ENCODE data around the gene VPS37D.
"Not testable (repeated sequence)": the region's sequence is repeated elsewhere in the genome, so short reads cannot be mapped to it uniquely, and the experiment has no call there.

Gene VPS37D

GRCh38 chr7:73652541-73652949 is 15.1 kb upstream of the VPS37D start:
- DNase-seq (ENCODE audit: low read depth, low spot score): no peak
- H3K4me3 ChIP-seq (ENCODE audit: low read depth, low read length): no peak overlapping the region
- in situ Hi-C loops (cut with HindIII; ENCODE audit: low sequenced_read_pairs): no loop called here
- TF ChIP-seq CTCF (IDR thresholded peaks at IDR 0.05; ENCODE audit: low read depth, low read length): no peak

- in situ Hi-C loops (cut with HindIII; ENCODE audit: low sequenced_read_pairs); H3K4me3 ChIP-seq (ENCODE audit: low read depth, low read length); DNase-seq (ENCODE audit: low read depth, low spot score): not testable (repeated sequence)
Measured at GRCh38 chr7:73655309-73655708, 12.3 kb upstream of the VPS37D start.

- H3K4me3 ChIP-seq (ENCODE audit: low read depth, low read length): no peak overlapping the region
- in situ Hi-C loops (cut with HindIII; ENCODE audit: low sequenced_read_pairs): no loop called here
- no peak for DNase-seq (ENCODE audit: low read depth, low spot score)
- no peak for TF ChIP-seq CTCF (IDR thresholded peaks at IDR 0.05; ENCODE audit: low read depth, low read length)
Measured at GRCh38 chr7:73659983-73660382, 7.6 kb upstream of the VPS37D start.

GRCh38 chr7:73660594-73660993 is 7.0 kb upstream of the VPS37D start:
- in situ Hi-C loops (cut with HindIII; ENCODE audit: low sequenced_read_pairs); DNase-seq (ENCODE audit: low read depth, low spot score); H3K4me3 ChIP-seq (ENCODE audit: low read depth, low read length): not testable (repeated sequence)

GRCh38 chr7:73663033-73663432 is 4.6 kb upstream of the VPS37D start:
- no peak for DNase-seq (ENCODE audit: low read depth, low spot score)
- no peak for TF ChIP-seq CTCF (IDR thresholded peaks at IDR 0.05; ENCODE audit: low read depth, low read length)
- in situ Hi-C loops (cut with HindIII; ENCODE audit: low sequenced_read_pairs): no loop called here
- H3K4me3 ChIP-seq (ENCODE audit: low read depth, low read length): no peak overlapping the region

- DNase-seq (ENCODE audit: low read depth, low spot score): no peak
- peak overlapping the region; percentile 70 for H3K4me3 ChIP-seq (ENCODE audit: low read depth, low read length)
- no peak for TF ChIP-seq CTCF (IDR thresholded peaks at IDR 0.05; ENCODE audit: low read depth, low read length)
- in situ Hi-C loops (cut with HindIII; ENCODE audit: low sequenced_read_pairs): no loop called here
Measured at GRCh38 chr7:73668103-73668885, 663 bp downstream of the VPS37D start.

GRCh38 chr7:73668886-73669230 is 1.2 kb downstream of the VPS37D start:
- in situ Hi-C loops (cut with HindIII; ENCODE audit: low sequenced_read_pairs): no loop called here
- TF ChIP-seq CTCF (IDR thresholded peaks at IDR 0.05; ENCODE audit: low read depth, low read length): no peak
- H3K4me3 ChIP-seq (ENCODE audit: low read depth, low read length): peak overlapping the region; percentile 70
- no peak for DNase-seq (ENCODE audit: low read depth, low spot score)

- H3K4me3 ChIP-seq (ENCODE audit: low read depth, low read length): no peak overlapping the region
- in situ Hi-C loops (cut with HindIII; ENCODE audit: low sequenced_read_pairs): no loop called here
- no peak for DNase-seq (ENCODE audit: low read depth, low spot score)
- TF ChIP-seq CTCF (IDR thresholded peaks at IDR 0.05; ENCODE audit: low read depth, low read length): no peak
Measured at GRCh38 chr7:73669288-73669701, 1.7 kb downstream of the VPS37D start.
